ENCODE results near the gene ZSCAN18. TPM values are rescaled to one million over a fixed set of nuclear protein-coding genes. Genes with fewer than 3 reads are reported as not detected.
A peak's percentile ranks its signal among the peaks of the same experiment; 100 is the strongest.

ZSCAN18 gene
- total and polyA plus RNA-seq, 4 donors = 24.0 to 104 (median 60.7) TPM

GRCh38 chr19:58091251-58091995, 6.6 kb downstream of the ZSCAN18 start:
- ATAC-seq (ENCODE audit: low FRiP score) = no peak
- 79 to 84% methylated on average over 11 of the region's 11 CpGs for WGBS, 2 donors
- peaks cover 2% of the 10 kb centered on the region for H3K9me3 ChIP-seq (ENCODE audit: control insufficient read depth, low read length)
- no peaks in the 10 kb centered on the region for H3K27me3 ChIP-seq (ENCODE audit: control insufficient read depth in 1 of 2, insufficient read depth in 2 of 2, low read length in 1 of 2)
- peak in 1 of 2 donors; percentile 8 for DNase-seq
- no peak overlapping the region for H3K4me3 ChIP-seq (ENCODE audit: low read length in 2 of 2)
- H3K36me3 ChIP-seq (ENCODE audit: control insufficient read depth in 1 of 2, insufficient read depth in 2 of 2, low read length in 1 of 2) = peaks cover 0 to 3% of the 10 kb centered on the region in 2 donors
- intact Hi-C loops (cut with DNase I) = no loop called here
- H3K4me1 ChIP-seq (ENCODE audit: control insufficient read depth in 1 of 2, insufficient read depth in 2 of 2, low read length in 2 of 2) = no peaks in the 10 kb centered on the region
- H3K27ac ChIP-seq (ENCODE audit: low read depth in 1 of 2, low read length in 2 of 2) = no peak overlapping the region

GRCh38 chr19:58089846-58090245, 8.2 kb downstream of the ZSCAN18 start:
- Histone ChIP-seq H3K4me3 (ENCODE audit: low read length in 2 of 2) (no peak overlapping the region), H3K4me1 (ENCODE audit: control insufficient read depth in 1 of 2, insufficient read depth in 2 of 2, low read length in 2 of 2) (no peaks in the 10 kb centered on the region), H3K36me3 (ENCODE audit: control insufficient read depth in 1 of 2, insufficient read depth in 2 of 2, low read length in 1 of 2) (peaks cover 3 to 9% of the 10 kb centered on the region in 2 donors), H3K27ac (ENCODE audit: low read depth in 1 of 2, low read length in 2 of 2) (no peak overlapping the region), H3K9me3 (ENCODE audit: control insufficient read depth, low read length) (peaks cover 8% of the 10 kb centered on the region), H3K27me3 (ENCODE audit: control insufficient read depth in 1 of 2, insufficient read depth in 2 of 2, low read length in 1 of 2) (no peaks in the 10 kb centered on the region)
- DNase-seq (no peak), ATAC-seq (ENCODE audit: low FRiP score) (no peak)
- intact Hi-C loops (cut with DNase I) = no loop called here
- 93 to 94% methylated on average over 16 of the region's 16 CpGs for WGBS, 2 donors

GRCh38 chr19:58088521-58089052, 9.4 kb downstream of the ZSCAN18 start:
- no peak for ATAC-seq (ENCODE audit: low FRiP score)

GRCh38 chr19:58086825-58087710, 11.0 kb downstream of the ZSCAN18 start:
- WGBS, 2 donors = 90 to 94% methylated on average over 21 to 23 of the region's 23 CpGs
- Histone ChIP-seq H3K4me3 (ENCODE audit: low read length in 2 of 2) (no peak overlapping the region), H3K4me1 (ENCODE audit: control insufficient read depth in 1 of 2, insufficient read depth in 2 of 2, low read length in 2 of 2) (no peaks in the 10 kb centered on the region), H3K36me3 (ENCODE audit: control insufficient read depth in 1 of 2, insufficient read depth in 2 of 2, low read length in 1 of 2) (peaks cover 3 to 15% of the 10 kb centered on the region in 2 donors), H3K27ac (ENCODE audit: low read depth in 1 of 2, low read length in 2 of 2) (no peak overlapping the region), H3K9me3 (ENCODE audit: control insufficient read depth, low read length) (peaks cover 21% of the 10 kb centered on the region), H3K27me3 (ENCODE audit: control insufficient read depth in 1 of 2, insufficient read depth in 2 of 2, low read length in 1 of 2) (no peaks in the 10 kb centered on the region)
- intact Hi-C loops (cut with DNase I) = no loop called here
- ATAC-seq (ENCODE audit: low FRiP score) (no peak), DNase-seq (no peak)

More at GRCh38 chr19:58088521-58089052, 9.4 kb downstream of the ZSCAN18 start:
- H3K4me3 ChIP-seq (ENCODE audit: low read length in 2 of 2) = no peak overlapping the region
- peaks cover 3 to 15% of the 10 kb centered on the region in 2 donors for H3K36me3 ChIP-seq (ENCODE audit: control insufficient read depth in 1 of 2, insufficient read depth in 2 of 2, low read length in 1 of 2)
- DNase-seq = peak in 1 of 2 donors; percentile 61
- no peaks in the 10 kb centered on the region for H3K27me3 ChIP-seq (ENCODE audit: control insufficient read depth in 1 of 2, insufficient read depth in 2 of 2, low read length in 1 of 2)
- H3K9me3 ChIP-seq (ENCODE audit: control insufficient read depth, low read length) = peaks cover 16% of the 10 kb centered on the region
- WGBS, 2 donors = 95 to 97% methylated on average over 13 of the region's 13 CpGs
- intact Hi-C loops (cut with DNase I) = no loop called here
- no peaks in the 10 kb centered on the region for H3K4me1 ChIP-seq (ENCODE audit: control insufficient read depth in 1 of 2, insufficient read depth in 2 of 2, low read length in 2 of 2)
- no peak overlapping the region for H3K27ac ChIP-seq (ENCODE audit: low read depth in 1 of 2, low read length in 2 of 2)

- ATAC-seq (ENCODE audit: low FRiP score) (no peak), DNase-seq (peak in 1 of 2 donors; percentile 58)
- 93 to 95% methylated on average over 29 of the region's 29 CpGs for WGBS, 2 donors
- Histone ChIP-seq H3K27ac (ENCODE audit: low read depth in 1 of 2, low read length in 2 of 2) (no peak overlapping the region), H3K36me3 (ENCODE audit: control insufficient read depth in 1 of 2, insufficient read depth in 2 of 2, low read length in 1 of 2) (peaks cover 3 to 15% of the 10 kb centered on the region in 2 donors), H3K9me3 (ENCODE audit: control insufficient read depth, low read length) (peaks cover 24% of the 10 kb centered on the region), H3K27me3 (ENCODE audit: control insufficient read depth in 1 of 2, insufficient read depth in 2 of 2, low read length in 1 of 2) (no peaks in the 10 kb centered on the region), H3K4me1 (ENCODE audit: control insufficient read depth in 1 of 2, insufficient read depth in 2 of 2, low read length in 2 of 2) (no peaks in the 10 kb centered on the region), H3K4me3 (ENCODE audit: low read length in 2 of 2) (no peak overlapping the region)
- intact Hi-C loops (cut with DNase I) = no loop called here
Observed at GRCh38 chr19:58085348-58085875, 12.6 kb downstream of the ZSCAN18 start.

- intact Hi-C loops (cut with DNase I) = no loop called here
- Histone ChIP-seq H3K9me3 (ENCODE audit: control insufficient read depth, low read length) (peaks cover 25% of the 10 kb centered on the region), H3K4me3 (ENCODE audit: low read length in 2 of 2) (no peak overlapping the region), H3K4me1 (ENCODE audit: control insufficient read depth in 1 of 2, insufficient read depth in 2 of 2, low read length in 2 of 2) (no peaks in the 10 kb centered on the region), H3K27me3 (ENCODE audit: control insufficient read depth in 1 of 2, insufficient read depth in 2 of 2, low read length in 1 of 2) (no peaks in the 10 kb centered on the region), H3K36me3 (ENCODE audit: control insufficient read depth in 1 of 2, insufficient read depth in 2 of 2, low read length in 1 of 2) (peaks cover 3 to 15% of the 10 kb centered on the region in 2 donors), H3K27ac (ENCODE audit: low read depth in 1 of 2, low read length in 2 of 2) (no peak overlapping the region)
- peak; percentile 34 for ATAC-seq (ENCODE audit: low FRiP score)
- no peak for DNase-seq
- WGBS, 2 donors = 97% methylated on average over 66 to 69 of the region's 69 CpGs
Observed at GRCh38 chr19:58084596-58085347, 13.3 kb downstream of the ZSCAN18 start.

- H3K4me3 ChIP-seq (ENCODE audit: low read length in 2 of 2) = no peak overlapping the region
- no peaks in the 10 kb centered on the region for H3K4me1 ChIP-seq (ENCODE audit: control insufficient read depth in 1 of 2, insufficient read depth in 2 of 2, low read length in 2 of 2)
- peaks cover 3 to 15% of the 10 kb centered on the region in 2 donors for H3K36me3 ChIP-seq (ENCODE audit: control insufficient read depth in 1 of 2, insufficient read depth in 2 of 2, low read length in 1 of 2)
- WGBS, 2 donors = 97 to 100% methylated on average over 3 of the region's 3 CpGs
- peaks cover 25% of the 10 kb centered on the region for H3K9me3 ChIP-seq (ENCODE audit: control insufficient read depth, low read length)
- intact Hi-C loops (cut with DNase I) = no loop called here
- DNase-seq = no peak
- ATAC-seq (ENCODE audit: low FRiP score) = no peak
- H3K27ac ChIP-seq (ENCODE audit: low read depth in 1 of 2, low read length in 2 of 2) = no peak overlapping the region
- no peaks in the 10 kb centered on the region for H3K27me3 ChIP-seq (ENCODE audit: control insufficient read depth in 1 of 2, insufficient read depth in 2 of 2, low read length in 1 of 2)
Observed at GRCh38 chr19:58083021-58083420, 15.0 kb downstream of the ZSCAN18 start.

GRCh38 chr19:58079792-58080191, 18.2 kb downstream of the ZSCAN18 start:
- no peak for ATAC-seq (ENCODE audit: low FRiP score)
- H3K9me3 ChIP-seq (ENCODE audit: control insufficient read depth, low read length) = peaks cover 17% of the 10 kb centered on the region
- intact Hi-C loops (cut with DNase I) = no loop called here
- no peaks in the 10 kb centered on the region for H3K27me3 ChIP-seq (ENCODE audit: control insufficient read depth in 1 of 2, insufficient read depth in 2 of 2, low read length in 1 of 2)
- no peaks in the 10 kb centered on the region for H3K4me1 ChIP-seq (ENCODE audit: control insufficient read depth in 1 of 2, insufficient read depth in 2 of 2, low read length in 2 of 2)
- WGBS, 2 donors = 94 to 95% methylated on average over 10 of the region's 10 CpGs
- H3K4me3 ChIP-seq (ENCODE audit: low read length in 2 of 2) = no peak overlapping the region
- H3K27ac ChIP-seq (ENCODE audit: low read depth in 1 of 2, low read length in 2 of 2) = no peak overlapping the region
- H3K36me3 ChIP-seq (ENCODE audit: control insufficient read depth in 1 of 2, insufficient read depth in 2 of 2, low read length in 1 of 2) = peaks cover 0 to 6% of the 10 kb centered on the region in 2 donors
- DNase-seq = peak in 1 of 2 donors; percentile 33

Measured in aorta (tissue), 5 donors.